KMS-11 (cell line): Measurements from ENCODE around the gene SETBP1.

Experiments
- H2AFZ ChIP-seq: fragments of 200-600 bp; sonication (generic); 2 replicates; pipeline ENCODE4 v1.6.1; 2016; ENCODE audit warnings: antibody characterized with exemption, mixed run types, low read depth
- H3K27ac ChIP-seq: fragments of 200-600 bp; sonication (generic); 2 replicates; pipeline ENCODE4 v1.6.1; 2016; ENCODE audit warnings: mild to moderate bottlenecking, mixed run types
- H3K27me3 ChIP-seq: fragments of 200-600 bp; sonication (generic); 2 replicates; pipeline ENCODE4 v1.6.1; 2017; ENCODE audit warnings: mild to moderate bottlenecking, low read depth, mixed run types, moderate library complexity; ENCODE audit not compliant: insufficient read depth
- H3K36me3 ChIP-seq: fragments of 200-600 bp; sonication (generic); 2 replicates; pipeline ENCODE4 v1.6.1; 2017; ENCODE audit warnings: mild to moderate bottlenecking, mixed run types; ENCODE audit not compliant: insufficient read depth
- H3K4me1 ChIP-seq: fragments of 200-600 bp; sonication (generic); 2 replicates; pipeline ENCODE4 v1.6.1; 2016; ENCODE audit warnings: mild to moderate bottlenecking, low read depth, mixed run types; ENCODE audit not compliant: poor library complexity, severe bottlenecking
- H3K4me2 ChIP-seq: fragments of 200-600 bp; sonication (generic); 2 replicates; pipeline ENCODE4 v1.7.0; 2016; ENCODE audit warnings: mild to moderate bottlenecking, mixed run types
- H3K4me3 ChIP-seq: fragments of 200-600 bp; sonication (generic); IDR thresholded peaks from 2 replicates; pipeline ENCODE4 v1.6.1; 2017; ENCODE audit warnings: low read depth, low read length, mixed read lengths; ENCODE audit not compliant: insufficient read depth
- H3K79me2 ChIP-seq: fragments of 200-600 bp; sonication (generic); 2 replicates; pipeline ENCODE4 v1.6.1; 2016; ENCODE audit warnings: low read depth, mixed run types; ENCODE audit not compliant: insufficient read depth
- H3K9ac ChIP-seq: fragments of 200-600 bp; sonication (generic); 2 replicates; pipeline ENCODE4 v1.6.1; 2016; ENCODE audit warnings: mild to moderate bottlenecking, mixed run types
- H4K20me1 ChIP-seq: fragments of 200-600 bp; sonication (generic); 2 replicates; pipeline ENCODE4 v1.6.1; 2016; ENCODE audit warnings: mild to moderate bottlenecking, mixed run types; ENCODE audit not compliant: insufficient read depth
- CTCF ChIP-seq: fragments of 200-600 bp; sonication (generic); conservative IDR thresholded peaks from 2 replicates; pipeline ENCODE4 v1.6.1; 2017; ENCODE audit warnings: low read depth, mild to moderate bottlenecking, antibody characterized with exemption, low read length, moderate library complexity, mixed read lengths

SETBP1 gene

GRCh38 chr18:44811572-44812125, 131.0 kb downstream of the SETBP1 start:
- Histone ChIP-seq H3K9ac (no peak overlapping the region), H3K4me3 (no peak overlapping the region), H3K27ac (no peak overlapping the region), H4K20me1 (no peaks in the 10 kb centered on the region), H3K79me2 (no peaks in the 10 kb centered on the region; the same call in 1 of the 2 replicates), H3K36me3 (no peaks in the 10 kb centered on the region), H3K27me3 (no peaks in the 10 kb centered on the region), H3K4me1 (peaks cover 26% of the 10 kb centered on the region), H3K4me2 (no peak overlapping the region), H2AFZ (no peak overlapping the region)
- TF ChIP-seq CTCF: no peak

- no peak overlapping the region for H3K4me2 ChIP-seq
- H3K27ac ChIP-seq: no peak overlapping the region
- no peaks in the 10 kb centered on the region for H3K36me3 ChIP-seq
- H3K9ac ChIP-seq: no peak overlapping the region
- no peak for TF ChIP-seq CTCF
- H3K4me1 ChIP-seq: peaks cover 19% of the 10 kb centered on the region
- H3K4me3 ChIP-seq: no peak overlapping the region
- H2AFZ ChIP-seq: no peak overlapping the region
- H4K20me1 ChIP-seq: no peaks in the 10 kb centered on the region
- H3K79me2 ChIP-seq: no peaks in the 10 kb centered on the region; the same call in 1 of the 2 replicates
- no peaks in the 10 kb centered on the region for H3K27me3 ChIP-seq
Observed at GRCh38 chr18:44812426-44812825, 131.7 kb downstream of the SETBP1 start.

- no peak for TF ChIP-seq CTCF
- Histone ChIP-seq H3K27me3 (no peaks in the 10 kb centered on the region), H3K79me2 (no peaks in the 10 kb centered on the region; the same call in 1 of the 2 replicates), H3K4me1 (peaks cover 15% of the 10 kb centered on the region), H3K4me2 (no peak overlapping the region), H2AFZ (no peak overlapping the region), H3K36me3 (no peaks in the 10 kb centered on the region), H4K20me1 (no peaks in the 10 kb centered on the region), H3K4me3 (no peak overlapping the region), H3K9ac (no peak overlapping the region), H3K27ac (no peak overlapping the region)
Observed at GRCh38 chr18:44813586-44813985, 132.9 kb downstream of the SETBP1 start.

- Histone ChIP-seq H3K4me2 (no peak overlapping the region), H3K27ac (no peak overlapping the region), H2AFZ (no peak overlapping the region), H3K4me1 (peaks cover 25% of the 10 kb centered on the region), H3K27me3 (no peaks in the 10 kb centered on the region), H3K79me2 (no peaks in the 10 kb centered on the region; the same call in 1 of the 2 replicates), H3K36me3 (no peaks in the 10 kb centered on the region), H3K4me3 (no peak overlapping the region), H3K9ac (no peak overlapping the region), H4K20me1 (no peaks in the 10 kb centered on the region)
- TF ChIP-seq CTCF: no peak
Observed at GRCh38 chr18:44815108-44815507, 134.4 kb downstream of the SETBP1 start.
